Measurements from ENCODE around the gene TFPI2. TPM values are rescaled to one million over a fixed set of nuclear protein-coding genes. Genes with fewer than 3 reads are reported as not detected.

TFPI2 gene
- total and polyA plus RNA-seq, 4 donors, result 1.4 to 9.1 (median 3.6) TPM

- no peak for DNase-seq (ENCODE audit: low spot score)
- Histone ChIP-seq H3K4me3 (ENCODE audit: low read depth in 1 of 3, low read length in 3 of 3) (no peak overlapping the region), H3K36me3 (ENCODE audit: control insufficient read depth in 4 of 4, insufficient read depth in 3 of 4, low read depth in 1 of 4, low read length in 3 of 4) (no peaks in the 10 kb centered on the region), H3K27me3 (ENCODE audit: control insufficient read depth in 4 of 4, insufficient read depth in 4 of 4, low read length in 3 of 4) (peaks cover 0 to 2% (median 0%) of the 10 kb centered on the region in 4 donors), H3K9ac (ENCODE audit: low read depth in 1 of 2, low read length in 2 of 2) (no peak overlapping the region), H3K9me3 (ENCODE audit: control insufficient read depth in 4 of 4, low read length in 3 of 4) (peaks cover 0 to 7% (median 2%) of the 10 kb centered on the region in 4 donors), H3K27ac (ENCODE audit: low read depth in 1 of 2, low read length in 2 of 2) (no peak overlapping the region), H3K4me1 (ENCODE audit: control insufficient read depth in 4 of 4, insufficient read depth in 4 of 4, low read length in 3 of 4) (no peaks in the 10 kb centered on the region)
- WGBS, result 77% methylated on average over 3 of the region's 3 CpGs
- TF ChIP-seq ZBTB33 (IDR thresholded peaks at IDR 0.05), result no peak
- TF ChIP-seq JUND (IDR thresholded peaks at IDR 0.05), result no peak
- TF ChIP-seq SP1 (IDR thresholded peaks at IDR 0.05), result no peak
- no peak for TF ChIP-seq FOXA2 (IDR thresholded peaks at IDR 0.05)
- TF ChIP-seq FOXA1 (IDR thresholded peaks at IDR 0.05), result no peak
- TF ChIP-seq HNF4G (IDR thresholded peaks at IDR 0.05), result no peak
- TF ChIP-seq ATF3 (IDR thresholded peaks at IDR 0.05), result no peak
- no peak for TF ChIP-seq NR2F2 (IDR thresholded peaks at IDR 0.05)
- no peak for TF ChIP-seq MAX (IDR thresholded peaks at IDR 0.05)
- TF ChIP-seq RAD21 (IDR thresholded peaks at IDR 0.05), result no peak
These were observed 7.3 kb downstream of the TFPI2 start for GRCh38 chr7:93883078-93883916.

- Histone ChIP-seq H3K4me1 (ENCODE audit: control insufficient read depth in 4 of 4, insufficient read depth in 4 of 4, low read length in 3 of 4) (no peaks in the 10 kb centered on the region), H3K36me3 (ENCODE audit: control insufficient read depth in 4 of 4, insufficient read depth in 3 of 4, low read depth in 1 of 4, low read length in 3 of 4) (no peaks in the 10 kb centered on the region), H3K27ac (ENCODE audit: low read depth in 1 of 2, low read length in 2 of 2) (no peak overlapping the region), H3K9ac (ENCODE audit: low read depth in 1 of 2, low read length in 2 of 2) (no peak overlapping the region), H3K4me3 (ENCODE audit: low read depth in 1 of 3, low read length in 3 of 3) (no peak overlapping the region), H3K9me3 (ENCODE audit: control insufficient read depth in 4 of 4, low read length in 3 of 4) (peaks cover 0 to 7% (median 2%) of the 10 kb centered on the region in 4 donors), H3K27me3 (ENCODE audit: control insufficient read depth in 4 of 4, insufficient read depth in 4 of 4, low read length in 3 of 4) (peaks cover 0 to 2% (median 0%) of the 10 kb centered on the region in 4 donors)
- DNase-seq (ENCODE audit: low spot score), result no peak
- TF ChIP-seq GABPA (IDR thresholded peaks at IDR 0.05 in 1 of 2, conservative IDR thresholded peaks at IDR 0.05 in 1 of 2), result no peak
- no peak for TF ChIP-seq HNF4A (conservative IDR thresholded peaks at IDR 0.05)
- TF ChIP-seq CTCF (IDR thresholded peaks at IDR 0.05; ENCODE audit: low read depth, low read length, missing input control), result no peak
- TF ChIP-seq REST (IDR thresholded peaks at IDR 0.05), result no peak
These were observed 8.1 kb downstream of the TFPI2 start for GRCh38 chr7:93882468-93882867.

Data from liver (tissue), 9 donors.